Dermis microvascular lymphatic vessel endothelial cell (primary cell): Measurements from ENCODE around the gene TIMM10B. TPM values are rescaled to one million over a fixed set of nuclear protein-coding genes. Genes with fewer than 3 reads are reported as not detected.

Experiments
- DNase-seq, 2 donors: peaks; one replicate each; pipeline versions ENCODE4 v3.0.0 to v3.0.0-alpha.2; 2010; ENCODE audit warnings: low read depth in 2 of 2
- total RNA-seq: library from RNA; depleted of rRNA; stranded (reverse); fragments of >200 nt; gene quantifications from 2 replicates; pipeline ENCODE4 v1.2.1, GENCODE V29; 2014

The TIMM10B gene
- total RNA-seq, 1 donor from 2014 or later, result 21.4 TPM

- DNase-seq, result no peak
These were observed 11.7 kb upstream of the TIMM10B start for GRCh38 chr11:6469599-6469998.

GRCh38 chr11:6472934-6473333 lies 8.4 kb upstream of the TIMM10B start:
- no peak for DNase-seq

- peak; percentile 41 to 91 for DNase-seq
These were observed 7.6 kb upstream of the TIMM10B start, which contains the start of gene TRIM3 for GRCh38 chr11:6473451-6474412. TRIM3 (minus strand) TSS chr11:6473941; CDS start chr11:6465695, 8,246 bp downstream.

- no peak for DNase-seq
These were observed 6.9 kb upstream of the TIMM10B start for GRCh38 chr11:6474413-6474792.

GRCh38 chr11:6474806-6475500 lies 6.3 kb upstream of the TIMM10B start:
- no peak for DNase-seq

GRCh38 chr11:6475936-6476335 lies 5.4 kb upstream of the TIMM10B start:
- DNase-seq, result no peak

GRCh38 chr11:6476571-6476970 lies 4.7 kb upstream of the TIMM10B start:
- DNase-seq, result no peak

- no peak for DNase-seq
These were observed 894 bp upstream of the TIMM10B start for GRCh38 chr11:6480299-6480914.

- DNase-seq, result peak in 1 of 2 donors; percentile 27
These were observed 599 bp downstream of the TIMM10B start for GRCh38 chr11:6481924-6482275.

GRCh38 chr11:6482441-6482840 lies 1.1 kb downstream of the TIMM10B start:
- DNase-seq, result no peak

- DNase-seq, result no peak
These were observed 1.7 kb downstream of the TIMM10B start for GRCh38 chr11:6483015-6483414.

GRCh38 chr11:6485661-6486060 lies 4.4 kb downstream of the TIMM10B start:
- no peak for DNase-seq

GRCh38 chr11:6486256-6486655 lies 5.0 kb downstream of the TIMM10B start:
- no peak for DNase-seq

GRCh38 chr11:6486938-6487337 lies 5.6 kb downstream of the TIMM10B start:
- no peak for DNase-seq

GRCh38 chr11:6488342-6488741 lies 7.0 kb downstream of the TIMM10B start:
- DNase-seq, result no peak

GRCh38 chr11:6488821-6489220 lies 7.5 kb downstream of the TIMM10B start:
- no peak for DNase-seq

GRCh38 chr11:6489306-6489705 lies 8.0 kb downstream of the TIMM10B start:
- no peak for DNase-seq

- no peak for DNase-seq
These were observed 16.0 kb downstream of the TIMM10B start, which contains the start of gene DNHD1 for GRCh38 chr11:6497069-6497839. DNHD1 (plus strand) TSS chr11:6497280; CDS start chr11:6498216, 936 bp downstream.

GRCh38 chr11:6498121-6498520 lies 16.8 kb downstream of the TIMM10B start:
- no peak for DNase-seq

- no peak for DNase-seq
These were observed 17.2 kb downstream of the TIMM10B start for GRCh38 chr11:6498544-6498943.

- DNase-seq, result no peak
These were observed 21.1 kb downstream of the TIMM10B start for GRCh38 chr11:6502382-6502781.
